NCI-H524 treated with DMSO at 0.1 percent for 48 hours (cell line): ENCODE data around the gene OSBPL3.

Source experiments
- DNase-seq: peaks from one replicate; lab custom pipeline; 2025; lab: John Stamatoyannopoulos, UW

OSBPL3 gene

GRCh38 chr7:24760968-24761367 lies 219.0 kb downstream of the OSBPL3 start:
- DNase-seq = no peak

DNA sequence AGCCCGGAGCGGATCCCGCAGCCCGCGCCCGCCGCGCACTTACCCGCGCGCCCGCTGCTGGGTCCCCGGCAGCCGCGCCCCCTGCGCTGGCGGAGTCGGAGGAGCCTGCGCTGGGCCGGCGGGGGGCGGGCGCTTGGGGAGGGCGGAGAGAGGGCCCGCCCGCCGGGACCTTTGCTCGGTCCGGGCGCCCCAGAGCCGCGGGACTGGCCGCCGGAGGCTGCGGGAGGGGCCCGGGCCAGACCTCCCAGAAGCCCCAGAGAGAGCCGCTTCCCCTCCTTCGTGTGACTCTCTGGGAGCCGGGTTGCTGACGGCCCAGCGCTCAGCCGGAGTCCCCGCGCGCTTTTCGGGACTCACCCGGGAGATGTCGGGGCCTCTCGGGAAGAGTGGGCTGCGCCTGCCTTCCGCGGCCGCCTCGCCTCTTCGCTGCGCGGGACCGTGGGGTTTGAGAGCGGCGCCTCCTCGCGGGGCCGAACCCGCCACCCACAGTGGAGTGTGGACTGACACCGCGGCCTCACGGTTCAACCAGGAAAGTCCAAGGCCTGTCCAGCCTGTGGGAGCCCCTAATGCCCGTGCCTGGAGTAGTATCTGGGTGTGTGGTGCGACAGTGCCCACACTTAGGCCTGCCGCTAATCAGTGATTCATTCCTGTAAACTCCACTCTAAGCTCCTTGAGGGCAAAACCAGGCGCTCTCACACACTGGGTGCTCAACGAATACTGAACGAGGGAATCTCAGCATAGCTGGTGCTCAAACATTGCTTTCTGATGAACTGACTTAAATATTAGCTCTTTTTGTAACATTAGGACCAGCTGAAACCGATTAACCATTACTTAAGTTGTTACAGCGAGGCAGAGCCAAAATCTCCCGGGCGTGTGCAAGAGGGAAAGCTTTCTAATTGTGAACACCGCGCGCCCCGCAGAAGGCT lies 222.4 kb downstream of the OSBPL3 start, which contains the start of gene GSDME:
Gene GSDME (minus strand): TSS at position 112 of the 923 bp plus-strand sequence. CDS start 7,690 bp downstream, outside the sequence.
- DNase-seq = no peak

DNA sequence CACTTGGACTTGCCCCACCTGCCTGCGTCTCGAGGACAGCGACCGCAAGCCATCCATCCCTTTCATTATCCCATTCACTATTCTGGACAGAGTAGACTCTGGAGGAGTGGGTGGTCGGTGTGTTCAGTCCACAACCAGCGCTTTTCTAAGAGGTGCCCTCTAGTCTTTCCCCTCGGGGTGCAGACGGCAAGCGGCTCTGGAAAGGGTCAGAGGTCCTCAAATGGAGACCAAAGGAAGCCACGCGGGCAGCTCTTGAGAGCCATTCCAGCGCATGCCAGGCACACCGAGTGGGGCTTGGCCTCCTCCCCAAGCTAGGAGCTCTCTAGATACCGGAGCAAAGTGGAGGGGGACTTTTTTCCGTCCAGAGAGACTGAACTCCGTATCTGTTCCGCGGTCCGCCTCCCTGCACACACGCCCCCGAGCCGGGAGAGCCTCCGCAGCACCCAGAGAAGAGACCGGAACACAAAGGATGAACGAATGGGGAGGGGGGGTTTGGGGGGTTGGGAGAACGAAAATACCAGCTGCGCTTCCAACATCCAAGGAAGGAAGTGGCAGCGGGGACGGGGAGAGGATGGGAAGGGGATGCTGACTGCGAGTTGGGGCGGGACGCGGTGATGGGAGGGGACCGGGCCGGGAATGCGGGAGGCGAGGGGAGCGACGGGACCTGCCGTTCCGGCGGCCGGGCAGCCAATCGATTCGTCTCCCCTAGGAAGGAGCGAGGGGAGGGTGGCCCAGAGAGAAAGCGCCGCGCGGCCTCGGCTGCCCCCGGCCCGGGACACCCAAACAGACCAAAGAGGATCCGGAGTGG lies 223.2 kb downstream of the OSBPL3 start:
- no peak for DNase-seq

GRCh38 chr7:24755541-24756407 lies 224.2 kb downstream of the OSBPL3 start:
- no peak for DNase-seq

DNA sequence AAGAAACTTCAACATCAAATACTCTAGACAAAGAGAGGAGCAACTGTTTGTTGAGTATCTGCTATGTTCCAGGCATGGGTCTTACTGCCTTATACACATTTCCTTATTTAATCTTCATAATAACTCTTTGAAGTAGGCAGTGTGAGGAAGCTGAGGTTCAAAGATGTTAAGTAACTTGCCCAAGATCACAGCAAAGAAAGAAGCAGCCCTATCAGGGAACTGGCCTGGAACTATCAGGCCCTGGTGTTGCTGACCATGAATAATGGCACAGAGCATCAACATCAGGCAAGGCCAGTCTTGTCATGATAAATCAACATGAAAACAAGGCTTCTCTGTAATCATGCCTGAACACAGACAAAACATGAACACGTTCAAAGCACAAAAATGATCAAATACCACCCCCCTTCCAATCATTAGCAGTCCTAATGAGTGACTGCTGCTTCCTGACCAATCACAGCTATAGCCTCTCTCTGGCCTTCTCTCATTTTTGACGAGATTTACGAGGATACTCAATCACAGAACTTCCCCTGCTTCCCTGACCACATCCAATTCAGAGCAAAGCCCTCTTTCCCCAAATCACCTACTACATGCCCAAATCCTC lies 225.0 kb downstream of the OSBPL3 start:
- DNase-seq = no peak

GRCh38 chr7:24752073-24752800 lies 227.7 kb downstream of the OSBPL3 start:
- no peak for DNase-seq

GRCh38 chr7:24751484-24751883 lies 228.5 kb downstream of the OSBPL3 start:
- DNase-seq = no peak

- no peak for DNase-seq
Measured at GRCh38 chr7:24750441-24751055, 229.4 kb downstream of the OSBPL3 start.

DNA sequence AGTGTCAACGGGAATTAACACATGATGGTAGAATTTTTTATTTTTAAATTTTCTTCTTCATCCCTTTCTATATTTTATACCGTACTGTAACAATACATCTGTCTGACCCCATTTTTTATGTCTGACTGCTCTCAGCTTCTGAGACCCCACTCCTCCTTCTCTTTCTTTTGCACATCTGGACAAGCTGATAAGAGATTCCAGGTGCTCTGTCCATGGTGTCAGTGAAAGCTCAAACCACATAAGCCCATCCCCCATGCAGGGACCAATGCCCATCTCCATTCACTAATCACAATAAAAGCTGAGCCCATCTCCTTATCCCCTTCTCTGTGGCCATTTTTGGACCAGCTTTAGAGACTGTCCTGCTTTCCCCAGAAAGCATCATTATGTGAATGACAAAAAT lies 231.5 kb downstream of the OSBPL3 start:
- DNase-seq = no peak
